ENCODE results near the gene DSCAML1.

Gene DSCAML1

GRCh38 chr11:117488996-117489952, 307.7 kb downstream of the DSCAML1 start:
- DNase-seq (ENCODE audit: low spot score): no peak

- DNase-seq (ENCODE audit: low spot score): no peak
These were observed 311.0 kb downstream of the DSCAML1 start for GRCh38 chr11:117486059-117486458.

- no peak for DNase-seq (ENCODE audit: low spot score)
These were observed 312.9 kb downstream of the DSCAML1 start for GRCh38 chr11:117484156-117484555.

DNA sequence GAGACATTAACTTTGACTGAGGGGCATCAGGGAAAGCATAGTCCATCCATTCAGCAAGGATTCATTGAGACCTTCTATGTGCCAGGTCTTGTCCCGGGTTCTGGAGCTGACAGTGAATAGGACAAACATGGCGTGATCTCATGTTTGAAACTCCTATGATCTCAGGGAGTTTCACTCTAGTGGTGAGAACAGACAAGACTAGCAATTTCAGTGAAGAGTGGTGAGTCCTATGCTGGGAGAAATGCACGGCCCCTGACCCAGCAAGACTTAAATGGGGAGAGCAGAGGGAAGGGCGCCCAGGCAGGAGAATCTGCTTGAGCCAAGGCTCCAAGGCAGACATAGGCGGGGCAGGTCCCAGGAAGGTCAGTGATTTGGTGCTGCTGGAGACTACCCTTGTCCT, 313.6 kb downstream of the DSCAML1 start:
- no peak for DNase-seq (ENCODE audit: low spot score)

DNA sequence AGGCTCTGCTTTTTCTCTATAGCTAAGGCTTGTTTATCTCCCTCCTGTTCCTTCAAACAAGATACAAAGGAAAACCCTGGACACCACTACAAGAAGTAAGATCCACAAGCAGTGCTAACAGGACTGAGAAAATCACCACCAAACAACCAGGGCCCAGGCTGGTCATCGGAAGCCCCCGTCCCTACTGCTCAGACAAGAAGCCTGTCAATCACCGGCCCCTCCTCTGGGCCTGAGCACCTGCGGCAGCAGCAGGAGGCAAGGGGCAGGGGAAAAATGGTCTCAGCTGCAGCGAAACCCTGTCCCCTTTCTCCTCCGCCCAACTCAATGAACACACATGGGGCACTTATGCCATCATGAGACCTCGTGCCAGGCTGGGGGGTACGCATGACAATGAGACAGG, 314.1 kb downstream of the DSCAML1 start:
- no peak for DNase-seq (ENCODE audit: low spot score)

DNA sequence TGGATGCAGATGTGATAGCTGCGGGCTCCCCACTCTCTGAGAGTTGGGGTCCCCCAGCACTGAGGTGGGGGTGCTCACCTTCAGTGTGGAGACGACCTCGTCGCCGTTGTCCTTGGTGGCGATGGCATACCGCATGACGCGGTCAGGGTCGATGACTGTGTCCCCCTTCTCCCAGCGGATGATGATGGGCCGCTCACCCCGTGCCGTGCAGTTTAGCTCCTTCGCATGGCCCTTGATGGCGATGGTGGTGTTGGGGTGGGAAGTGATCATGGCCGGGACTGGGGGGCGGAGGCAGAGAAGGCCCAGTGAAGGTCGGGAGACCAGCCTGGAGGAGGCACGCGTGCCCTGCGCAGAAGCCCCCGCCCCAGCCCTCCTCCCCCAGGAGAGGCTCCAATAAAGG, 315.1 kb downstream of the DSCAML1 start:
- no peak for DNase-seq (ENCODE audit: low spot score)

DNA sequence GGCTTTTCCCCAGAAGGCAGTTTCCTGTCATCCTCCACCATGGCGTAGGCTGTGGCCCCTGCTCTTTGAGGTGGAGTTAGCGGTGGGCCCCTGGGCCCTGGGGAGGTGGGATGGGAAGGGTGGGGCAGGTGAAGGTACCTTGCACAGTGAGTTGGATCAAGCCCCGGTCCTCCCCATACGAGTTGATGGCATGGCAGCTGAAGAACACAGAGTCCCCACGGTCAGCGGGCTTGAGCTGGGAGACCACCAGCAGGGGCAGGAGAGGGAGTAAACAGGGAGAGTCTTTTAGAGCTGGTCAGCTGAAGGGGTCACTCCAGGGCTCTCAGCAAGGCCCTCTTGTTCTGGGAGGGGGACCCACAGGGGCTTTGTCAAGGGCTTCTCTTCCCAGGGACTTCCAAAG, 316.0 kb downstream of the DSCAML1 start:
- no peak for DNase-seq (ENCODE audit: low spot score)

DNA sequence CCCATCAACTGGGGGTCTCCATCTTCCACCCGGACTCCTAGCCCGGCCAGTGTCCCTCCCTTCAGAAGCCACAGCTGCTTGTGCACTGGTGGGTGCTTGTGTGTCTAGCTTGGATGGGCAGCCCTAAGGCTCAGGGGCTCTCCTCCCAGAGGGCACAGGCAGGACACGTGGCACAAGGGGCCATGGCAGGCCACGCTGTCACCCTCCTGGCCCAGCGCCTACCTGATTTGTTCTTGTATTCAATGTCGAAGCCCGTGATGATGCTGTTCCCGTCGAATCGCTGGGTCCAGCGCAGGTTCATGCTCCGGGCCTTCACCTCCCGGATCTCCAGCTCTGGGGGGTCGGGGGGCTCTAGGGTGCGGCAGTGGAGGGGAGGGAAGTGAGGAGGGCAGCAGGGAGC, 316.8 kb downstream of the DSCAML1 start:
- DNase-seq (ENCODE audit: low spot score): no peak

DNA sequence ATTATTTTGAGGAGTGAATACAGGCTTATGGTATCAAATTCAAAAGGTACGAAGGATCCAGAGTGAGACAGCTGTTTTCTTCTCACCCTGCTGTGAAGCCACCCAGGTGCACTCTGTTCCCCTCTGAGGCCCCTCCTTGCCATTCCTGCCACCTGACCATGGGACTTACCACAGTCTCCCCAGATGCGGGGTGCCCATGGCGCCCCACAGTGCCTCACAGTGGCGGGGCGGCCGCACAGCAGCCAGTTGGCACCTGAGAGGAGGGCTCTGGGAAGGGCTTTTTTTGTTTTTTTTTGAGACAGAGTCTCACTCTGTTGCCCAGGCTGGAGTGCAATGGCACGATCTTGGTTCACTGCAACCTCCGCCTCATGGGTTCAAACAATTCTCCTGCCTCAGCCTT, 317.6 kb downstream of the DSCAML1 start:
- DNase-seq (ENCODE audit: low spot score): no peak

DNA sequence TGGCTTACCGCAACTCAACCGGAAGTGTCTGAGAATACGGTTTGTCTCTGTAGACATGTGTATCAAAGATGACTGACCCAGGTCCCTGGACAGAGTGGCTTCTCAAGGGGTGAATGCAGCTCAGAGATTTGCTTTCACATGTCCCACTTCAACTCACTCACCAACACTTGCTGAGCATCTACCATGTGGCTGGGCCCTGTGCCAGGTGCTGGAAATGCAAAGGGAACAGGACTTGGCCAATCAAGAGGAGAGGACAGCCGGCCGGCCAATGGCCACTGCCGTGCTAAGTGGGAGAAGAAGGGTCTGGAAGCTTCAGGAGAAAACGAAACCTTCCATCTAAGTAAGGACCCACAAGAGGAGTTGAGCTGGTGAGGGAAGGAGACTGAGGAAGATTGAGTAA, 318.1 kb downstream of the DSCAML1 start:
- no peak for DNase-seq (ENCODE audit: low spot score)

DNA sequence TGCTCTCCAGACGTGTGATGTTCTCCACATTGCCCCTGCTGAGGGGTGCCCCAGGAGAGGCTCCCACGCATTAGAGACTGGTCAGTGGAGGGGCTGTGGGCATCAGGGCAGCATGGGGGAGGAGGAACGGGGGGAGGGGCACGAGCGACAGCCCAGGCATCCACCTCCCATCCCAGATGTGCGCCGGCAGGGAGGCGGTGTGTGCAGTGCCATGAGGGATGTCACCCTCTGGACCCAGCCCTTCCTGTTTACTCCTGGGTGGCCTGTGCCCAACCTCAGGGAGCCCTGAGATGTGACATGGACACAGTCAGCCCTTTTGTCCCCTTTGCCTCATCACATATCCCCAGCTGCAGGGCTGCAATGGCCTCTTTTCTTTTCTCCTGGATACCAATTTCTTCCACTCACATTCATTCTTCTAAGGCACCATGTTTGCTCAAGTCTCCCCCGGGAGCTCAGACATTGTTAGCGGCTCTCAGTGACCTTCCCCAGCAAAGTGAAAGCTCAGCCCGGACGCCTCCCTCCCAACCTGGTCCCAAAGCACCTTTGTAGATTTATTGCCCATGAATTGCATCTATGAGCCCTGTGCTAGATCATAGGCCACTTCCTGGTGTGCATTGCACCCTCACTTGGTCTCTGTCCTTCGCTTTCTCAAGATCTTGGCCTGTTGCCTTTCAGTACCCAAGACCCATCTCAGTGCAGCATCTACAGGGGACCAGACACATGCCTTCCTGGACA, 318.7 kb downstream of the DSCAML1 start:
- DNase-seq (ENCODE audit: low spot score): no peak

DNA sequence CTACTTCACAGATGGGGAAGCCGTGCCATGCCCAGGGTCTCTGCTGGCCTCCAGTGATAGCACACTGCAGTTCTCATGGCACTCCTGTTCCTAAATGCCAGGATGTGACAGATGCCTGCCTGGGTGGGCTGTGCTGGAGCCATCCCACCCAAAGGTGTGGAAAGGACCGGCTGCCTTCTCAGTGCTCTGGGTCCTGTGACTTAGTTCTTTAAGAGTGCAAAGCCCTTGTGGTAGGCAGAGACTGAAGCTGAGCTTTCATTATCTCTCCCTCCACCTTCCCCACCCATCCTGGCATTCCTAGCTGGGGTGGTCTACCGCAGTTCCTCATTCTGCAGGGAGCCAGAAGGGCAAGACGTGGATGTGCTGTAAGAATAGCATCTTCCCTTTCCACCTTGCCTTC, 319.3 kb downstream of the DSCAML1 start:
- no peak for DNase-seq (ENCODE audit: low spot score)

DNA sequence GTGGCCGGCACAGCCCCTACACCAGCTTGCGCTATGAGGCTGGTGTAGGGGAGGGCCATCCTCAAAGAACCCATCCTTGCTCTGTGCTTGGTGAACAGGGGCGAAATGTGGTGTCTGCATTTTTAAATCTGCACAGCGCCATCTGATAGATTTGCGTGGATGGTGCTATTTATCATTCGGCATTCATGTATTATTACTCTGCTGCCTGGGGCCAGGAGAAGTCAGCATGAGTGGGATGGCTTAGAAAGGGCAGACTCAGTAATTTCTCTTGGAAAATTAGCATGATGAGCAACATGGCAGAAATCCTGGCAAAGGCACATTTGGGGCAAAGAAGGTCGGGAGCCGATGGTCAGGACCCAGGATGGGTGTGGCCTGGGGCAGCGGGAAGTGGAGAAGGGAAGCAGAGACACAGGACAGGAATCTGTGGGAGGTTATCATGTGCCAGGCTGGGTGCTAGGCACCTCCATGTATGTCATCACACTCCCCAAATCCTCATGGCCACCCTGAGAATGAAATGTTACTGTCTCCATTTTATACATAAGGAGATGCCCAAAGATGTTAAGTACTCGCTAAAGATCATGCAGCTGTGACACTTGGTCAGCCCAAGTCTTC, 320.4 kb downstream of the DSCAML1 start:
- no peak for DNase-seq (ENCODE audit: low spot score)

DNA sequence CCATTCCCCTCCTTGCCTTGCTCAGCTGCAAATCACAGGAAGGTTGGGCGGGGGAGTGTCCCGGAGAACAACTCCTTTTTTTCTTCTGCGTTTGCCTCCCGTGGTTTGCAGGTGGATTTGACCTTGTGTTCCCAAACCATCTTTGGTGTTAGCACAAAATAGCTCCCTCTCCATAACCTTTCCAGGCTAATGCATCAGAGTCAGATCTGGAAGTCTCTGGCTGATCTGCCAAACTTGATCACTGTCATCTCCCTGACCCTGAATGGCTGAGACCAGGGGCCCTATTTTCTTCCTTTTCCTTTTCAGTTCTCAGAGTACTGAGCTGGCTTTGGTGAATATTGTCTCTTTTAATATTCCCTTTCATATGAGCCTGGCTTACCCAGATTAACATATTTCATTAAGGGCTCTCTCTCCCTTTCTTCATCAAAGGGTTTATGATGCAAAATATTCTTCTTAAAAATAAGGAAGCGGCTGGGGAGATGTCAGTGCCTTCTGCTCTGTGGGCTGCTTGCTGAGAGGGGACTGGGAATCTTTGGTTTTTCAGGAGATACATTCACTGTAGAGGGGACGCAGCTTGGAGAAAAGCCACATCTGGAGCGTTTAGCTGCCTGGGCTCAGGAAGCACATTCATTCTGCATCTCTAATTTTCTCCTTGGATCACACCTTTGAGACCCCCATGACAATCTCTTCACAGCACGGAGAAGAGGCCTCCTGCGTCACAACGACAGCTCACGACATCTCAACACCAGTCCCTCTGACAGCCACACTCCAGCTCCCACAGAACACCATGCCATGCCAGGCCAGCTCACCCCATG, 321.1 kb downstream of the DSCAML1 start:
- DNase-seq (ENCODE audit: low spot score): no peak

DNA sequence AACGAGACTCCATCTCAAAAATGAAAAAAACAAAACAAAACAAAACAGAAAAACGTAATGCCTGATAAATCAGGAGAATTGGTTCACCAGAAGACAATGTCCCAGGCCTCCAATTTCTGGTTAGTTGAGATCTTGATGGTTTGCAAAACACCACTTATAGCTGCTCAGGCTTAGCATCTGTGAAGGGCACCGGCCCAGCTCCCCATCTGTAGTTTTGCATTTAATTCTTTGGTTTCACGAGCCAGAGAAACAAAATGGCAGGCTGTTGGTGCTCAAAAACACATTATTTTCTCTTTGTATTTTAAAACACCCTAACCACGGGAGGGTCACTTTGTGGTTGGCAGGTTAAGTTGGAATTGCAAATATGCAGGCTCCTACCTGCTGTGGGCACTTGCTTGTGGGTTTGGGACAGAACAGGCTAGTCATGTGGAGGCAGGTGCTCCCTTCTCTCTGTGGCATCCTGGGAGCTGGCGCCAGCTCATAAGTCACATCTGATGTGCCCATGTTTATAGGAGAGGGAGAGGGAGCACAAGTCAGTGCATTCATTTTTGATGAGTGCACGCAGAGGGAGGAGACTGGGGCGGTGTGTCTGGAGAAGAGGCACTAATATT, 323.4 kb downstream of the DSCAML1 start:
- no peak for DNase-seq (ENCODE audit: low spot score)

DNA sequence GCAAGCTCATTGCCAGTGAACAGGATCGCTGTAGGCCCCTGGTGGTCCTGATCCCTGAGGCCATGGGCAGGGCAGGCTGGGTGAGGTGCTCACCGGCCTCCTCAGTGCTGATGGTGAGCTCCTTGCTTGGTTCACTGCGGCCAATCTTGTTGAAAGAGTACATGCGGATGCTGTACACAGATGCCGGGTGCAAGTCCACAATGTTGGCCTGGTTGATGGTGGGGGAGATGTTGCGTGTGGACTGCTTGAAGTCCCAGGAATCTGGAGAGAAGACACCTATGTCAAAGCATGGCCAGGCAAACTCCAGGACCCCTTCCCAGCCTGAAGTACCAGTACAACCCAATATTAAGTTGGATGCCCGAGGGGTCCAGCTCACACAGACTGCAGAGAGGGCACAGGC, 325.2 kb downstream of the DSCAML1 start:
- no peak for DNase-seq (ENCODE audit: low spot score)

GRCh38 chr11:117470576-117470975, 326.4 kb downstream of the DSCAML1 start:
- DNase-seq (ENCODE audit: low spot score): no peak

DNA sequence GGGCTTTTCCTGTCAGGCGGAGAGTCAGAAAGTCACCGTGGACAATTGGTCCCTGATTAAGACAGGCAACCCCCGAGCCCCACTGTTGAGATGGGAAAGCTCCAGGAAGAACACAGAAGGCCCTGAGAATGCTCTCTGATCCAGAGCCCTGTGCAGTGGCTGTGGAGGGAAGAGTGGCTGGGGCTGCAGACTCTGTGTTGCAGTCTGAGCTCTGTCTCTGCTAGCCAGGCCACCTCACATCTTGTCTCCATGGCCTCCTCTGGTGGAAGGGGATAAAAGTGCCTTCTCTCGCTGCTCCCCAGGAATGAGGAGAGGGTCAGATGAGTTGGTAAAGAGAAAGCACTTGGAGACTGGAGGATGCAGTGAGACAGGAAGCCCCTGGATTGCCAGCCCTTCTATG, 328.1 kb downstream of the DSCAML1 start:
- DNase-seq (ENCODE audit: low spot score): no peak

GRCh38 chr11:117467770-117468169, 329.2 kb downstream of the DSCAML1 start:
- DNase-seq (ENCODE audit: low spot score): no peak

- DNase-seq (ENCODE audit: low spot score): no peak
These were observed 330.1 kb downstream of the DSCAML1 start for GRCh38 chr11:117466966-117467365.

GRCh38 chr11:117465236-117465997, 331.6 kb downstream of the DSCAML1 start:
- no peak for DNase-seq (ENCODE audit: low spot score)

Data from AG08395 (cell line).